ENCODE data around the gene CCDC87.

DNA sequence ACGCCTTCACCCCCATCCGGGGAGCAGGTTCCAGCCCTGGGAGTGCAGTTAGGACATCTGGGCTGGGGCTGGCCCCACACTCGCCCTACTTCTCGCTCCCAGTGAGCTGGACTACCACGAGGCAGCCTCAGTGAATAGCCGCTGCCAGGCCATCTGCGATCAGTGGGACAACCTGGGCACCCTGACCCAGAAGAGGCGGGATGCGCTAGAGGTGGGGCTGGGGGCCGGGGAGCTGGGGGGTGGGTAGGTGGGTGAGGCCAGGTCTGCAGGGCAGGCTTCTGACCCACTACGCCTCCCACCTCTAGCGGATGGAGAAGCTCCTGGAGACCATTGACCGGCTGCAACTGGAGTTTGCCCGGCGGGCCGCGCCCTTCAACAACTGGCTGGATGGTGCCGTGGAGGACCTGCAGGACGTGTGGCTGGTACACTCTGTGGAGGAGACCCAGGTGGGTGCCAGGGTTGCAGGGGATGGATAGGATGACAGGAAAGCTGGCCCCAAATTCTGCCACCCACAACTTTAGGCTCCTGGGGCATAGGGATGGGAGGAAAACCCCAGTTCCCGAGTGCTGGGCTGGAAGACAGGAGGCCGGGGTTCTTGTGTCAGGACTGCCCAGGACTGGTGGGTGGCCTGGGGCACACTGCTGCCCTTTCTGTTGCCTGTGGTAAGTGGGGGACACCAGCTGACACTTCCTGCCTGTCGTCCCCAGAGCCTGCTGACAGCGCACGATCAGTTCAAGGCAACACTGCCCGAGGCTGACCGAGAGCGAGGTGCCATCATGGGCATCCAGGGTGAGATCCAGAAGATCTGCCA is 32.8 kb downstream of the CCDC87 start:
- no peak for TF ChIP-seq POLR2A (IDR thresholded peaks at IDR 0.05)
- TF ChIP-seq, protein P1, sequence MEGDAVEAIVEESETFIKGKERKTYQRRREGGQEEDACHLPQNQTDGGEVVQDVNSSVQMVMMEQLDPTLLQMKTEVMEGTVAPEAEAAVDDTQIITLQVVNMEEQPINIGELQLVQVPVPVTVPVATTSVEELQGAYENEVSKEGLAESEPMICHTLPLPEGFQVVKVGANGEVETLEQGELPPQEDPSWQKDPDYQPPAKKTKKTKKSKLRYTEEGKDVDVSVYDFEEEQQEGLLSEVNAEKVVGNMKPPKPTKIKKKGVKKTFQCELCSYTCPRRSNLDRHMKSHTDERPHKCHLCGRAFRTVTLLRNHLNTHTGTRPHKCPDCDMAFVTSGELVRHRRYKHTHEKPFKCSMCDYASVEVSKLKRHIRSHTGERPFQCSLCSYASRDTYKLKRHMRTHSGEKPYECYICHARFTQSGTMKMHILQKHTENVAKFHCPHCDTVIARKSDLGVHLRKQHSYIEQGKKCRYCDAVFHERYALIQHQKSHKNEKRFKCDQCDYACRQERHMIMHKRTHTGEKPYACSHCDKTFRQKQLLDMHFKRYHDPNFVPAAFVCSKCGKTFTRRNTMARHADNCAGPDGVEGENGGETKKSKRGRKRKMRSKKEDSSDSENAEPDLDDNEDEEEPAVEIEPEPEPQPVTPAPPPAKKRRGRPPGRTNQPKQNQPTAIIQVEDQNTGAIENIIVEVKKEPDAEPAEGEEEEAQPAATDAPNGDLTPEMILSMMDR (IDR thresholded peaks at IDR 0.05), result no peak

Measured in testis (tissue), 2 donors.